Measurements from ENCODE around the gene TMEM163.
"Not testable (repeated sequence)": the region's sequence is repeated elsewhere in the genome, so short reads cannot be mapped to it uniquely, and the experiment has no call there.

TMEM163 gene

GRCh38 chr2:134567666-134568065 is 151.1 kb downstream of the TMEM163 start:
- DNase-seq (ENCODE audit: extremely low read depth, low read depth): no peak
- TF ChIP-seq, protein P1, sequence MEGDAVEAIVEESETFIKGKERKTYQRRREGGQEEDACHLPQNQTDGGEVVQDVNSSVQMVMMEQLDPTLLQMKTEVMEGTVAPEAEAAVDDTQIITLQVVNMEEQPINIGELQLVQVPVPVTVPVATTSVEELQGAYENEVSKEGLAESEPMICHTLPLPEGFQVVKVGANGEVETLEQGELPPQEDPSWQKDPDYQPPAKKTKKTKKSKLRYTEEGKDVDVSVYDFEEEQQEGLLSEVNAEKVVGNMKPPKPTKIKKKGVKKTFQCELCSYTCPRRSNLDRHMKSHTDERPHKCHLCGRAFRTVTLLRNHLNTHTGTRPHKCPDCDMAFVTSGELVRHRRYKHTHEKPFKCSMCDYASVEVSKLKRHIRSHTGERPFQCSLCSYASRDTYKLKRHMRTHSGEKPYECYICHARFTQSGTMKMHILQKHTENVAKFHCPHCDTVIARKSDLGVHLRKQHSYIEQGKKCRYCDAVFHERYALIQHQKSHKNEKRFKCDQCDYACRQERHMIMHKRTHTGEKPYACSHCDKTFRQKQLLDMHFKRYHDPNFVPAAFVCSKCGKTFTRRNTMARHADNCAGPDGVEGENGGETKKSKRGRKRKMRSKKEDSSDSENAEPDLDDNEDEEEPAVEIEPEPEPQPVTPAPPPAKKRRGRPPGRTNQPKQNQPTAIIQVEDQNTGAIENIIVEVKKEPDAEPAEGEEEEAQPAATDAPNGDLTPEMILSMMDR (IDR thresholded peaks at IDR 0.05; ENCODE audit: low read depth, low read length): no peak

DNA sequence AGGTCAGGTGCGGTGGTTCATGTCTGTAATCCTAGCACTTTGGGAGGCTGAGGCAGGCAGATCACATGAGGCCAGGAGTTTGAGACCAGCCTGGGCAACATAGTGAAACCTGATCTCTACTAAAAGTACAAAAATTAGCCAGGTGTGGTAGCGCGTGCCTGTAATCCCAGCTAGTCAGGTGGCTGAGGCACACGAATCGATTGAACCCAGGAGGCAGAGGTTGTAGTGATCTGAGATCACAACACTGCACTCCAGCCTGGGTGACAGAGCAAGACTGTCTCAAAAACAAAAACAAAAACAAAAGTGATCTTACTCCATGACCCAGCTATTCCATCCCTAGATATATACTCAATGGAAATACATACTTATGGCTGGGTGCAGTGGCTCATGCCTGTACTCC is 153.8 kb downstream of the TMEM163 start:
- DNase-seq (ENCODE audit: extremely low read depth, low read depth): not testable (repeated sequence)

GRCh38 chr2:134564549-134564948 is 154.3 kb downstream of the TMEM163 start:
- TF ChIP-seq, protein P1 (IDR thresholded peaks at IDR 0.05; ENCODE audit: low read depth, low read length): no peak

GRCh38 chr2:134558208-134558830 is 160.5 kb downstream of the TMEM163 start:
- TF ChIP-seq, protein P1 (IDR thresholded peaks at IDR 0.05; ENCODE audit: low read depth, low read length): no peak
- no peak for DNase-seq (ENCODE audit: extremely low read depth, low read depth)

More at GRCh38 chr2:134564549-134564948, 154.3 kb downstream of the TMEM163 start:
- no peak for DNase-seq (ENCODE audit: extremely low read depth, low read depth)

DNA sequence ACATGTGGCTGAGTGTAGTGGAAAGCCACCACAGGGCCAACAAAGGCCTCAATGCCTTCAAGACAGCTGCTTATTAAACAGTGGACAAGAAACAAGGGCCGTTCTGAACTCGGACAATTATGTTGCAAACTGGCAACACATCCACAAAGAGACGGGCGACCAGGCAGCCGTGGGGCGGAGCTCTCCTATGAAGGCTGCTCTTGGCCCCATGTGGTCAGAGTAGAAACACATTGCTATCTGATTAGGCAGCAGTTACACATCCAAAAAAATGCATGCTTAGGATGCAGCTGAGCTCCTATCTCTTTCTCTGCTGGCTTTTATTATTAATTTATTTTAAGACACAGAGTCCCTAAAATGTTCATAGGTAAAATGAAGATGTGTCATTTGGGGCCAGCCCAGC is 163.4 kb downstream of the TMEM163 start:
- TF ChIP-seq, protein P1 (IDR thresholded peaks at IDR 0.05; ENCODE audit: low read depth, low read length): no peak
- DNase-seq (ENCODE audit: extremely low read depth, low read depth): no peak

- DNase-seq (ENCODE audit: extremely low read depth, low read depth): no peak
- TF ChIP-seq, protein P1 (IDR thresholded peaks at IDR 0.05; ENCODE audit: low read depth, low read length): no peak
Measured at GRCh38 chr2:134553657-134554056, 165.1 kb downstream of the TMEM163 start.

DNA sequence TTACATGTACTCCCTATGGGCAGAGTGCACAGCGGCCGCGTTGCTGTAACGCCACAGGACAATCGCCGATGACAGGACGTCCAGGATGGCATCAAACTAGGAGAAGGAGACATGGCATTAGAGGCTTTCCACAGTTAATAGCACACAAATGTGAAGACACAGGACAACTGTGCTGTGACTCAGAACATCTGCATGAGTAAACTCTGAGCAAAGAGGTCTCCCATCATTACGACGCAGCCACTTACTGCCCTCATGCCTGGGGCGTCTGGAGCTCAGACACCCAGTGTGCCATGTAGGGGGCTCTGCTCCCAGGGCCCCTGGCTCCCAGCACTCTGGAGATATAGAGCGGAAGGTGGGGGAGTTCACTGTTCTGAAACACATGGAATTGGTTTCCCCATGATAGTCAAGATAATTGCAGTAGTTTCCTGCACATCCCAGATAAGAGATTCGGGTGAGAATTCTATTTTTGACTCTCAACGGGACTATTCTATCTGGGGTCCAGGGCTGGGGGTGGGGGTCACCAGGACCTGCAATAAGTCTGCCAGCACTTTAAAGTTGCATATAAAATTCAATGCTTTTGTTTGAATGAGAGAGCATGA is 168.1 kb downstream of the TMEM163 start:
- TF ChIP-seq, protein P1 (IDR thresholded peaks at IDR 0.05; ENCODE audit: low read depth, low read length): no peak

GRCh38 chr2:134549104-134549503 is 169.7 kb downstream of the TMEM163 start:
- TF ChIP-seq, protein P1 (IDR thresholded peaks at IDR 0.05; ENCODE audit: low read depth, low read length): no peak
- no peak for DNase-seq (ENCODE audit: extremely low read depth, low read depth)

More for the DNA sequence above, 168.1 kb downstream of the TMEM163 start:
- no peak for DNase-seq (ENCODE audit: extremely low read depth, low read depth)

Data from AG09319 (cell line).